NCI-H1417 treated with DMSO at 0.1 percent for 48 hours (cell line): Measurements from ENCODE around the gene MIB1.
"Not testable (repeated sequence)": the region's sequence is repeated elsewhere in the genome, so short reads cannot be mapped to it uniquely, and the experiment has no call there.

ENCODE experiments used
- DNase-seq: peaks from one replicate; lab custom pipeline; 2025; lab: John Stamatoyannopoulos, UW

Gene MIB1

GRCh38 chr18:21740538-21741311, at the start of gene MIB1:
MIB1 (plus strand) TSS chr18:21740792; CDS start chr18:21741584, 792 bp downstream.
- DNase-seq = peak; percentile 93

- no peak for DNase-seq
These were observed 47.3 kb upstream of the MIB1 start for GRCh38 chr18:21693322-21693721.

DNA sequence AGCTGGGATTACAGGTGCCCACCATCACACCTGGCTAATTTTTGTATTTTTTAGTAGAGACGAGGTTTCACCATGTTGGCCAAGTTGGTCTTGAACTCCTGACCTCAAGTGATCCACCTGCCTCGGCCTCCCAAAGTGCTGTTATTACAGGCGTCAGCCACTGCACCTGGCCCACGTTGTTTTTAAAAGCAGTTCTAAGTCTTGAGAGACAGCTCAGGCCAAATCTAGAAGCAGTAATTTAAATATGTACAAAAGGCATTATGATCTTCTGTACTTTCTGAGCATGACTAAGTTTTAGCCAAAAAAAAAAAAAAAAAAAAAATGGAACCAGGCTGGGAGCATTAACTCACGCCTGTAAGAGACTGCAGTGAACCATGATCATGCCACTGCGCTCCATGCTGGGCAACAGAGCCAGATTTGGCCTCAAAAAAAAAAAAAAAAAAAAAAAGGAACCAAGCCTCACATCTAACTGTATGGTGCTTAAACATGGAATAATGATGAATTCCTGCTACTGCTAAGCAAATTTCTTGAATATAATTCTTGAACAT, 40.0 kb upstream of the MIB1 start:
- no peak for DNase-seq

DNA sequence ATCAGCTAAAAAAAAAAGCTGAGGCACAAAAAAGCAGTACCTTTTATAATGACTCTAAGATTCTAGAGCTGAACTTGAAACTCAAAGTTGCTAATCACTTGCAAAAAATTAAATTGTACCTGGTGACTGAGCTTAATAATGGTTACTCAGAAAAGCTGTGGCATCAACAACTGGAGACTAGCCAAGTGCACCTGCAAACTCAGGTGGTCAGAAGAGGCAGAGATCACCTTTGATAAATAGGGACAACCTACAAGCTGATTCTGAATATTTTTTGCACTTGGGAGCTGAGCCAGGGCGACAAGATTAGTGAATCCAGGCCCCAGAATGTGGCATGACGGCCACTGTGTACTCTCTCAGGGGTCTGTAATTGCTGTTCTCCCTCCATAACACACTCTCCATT, 39.0 kb upstream of the MIB1 start:
- no peak for DNase-seq

DNA sequence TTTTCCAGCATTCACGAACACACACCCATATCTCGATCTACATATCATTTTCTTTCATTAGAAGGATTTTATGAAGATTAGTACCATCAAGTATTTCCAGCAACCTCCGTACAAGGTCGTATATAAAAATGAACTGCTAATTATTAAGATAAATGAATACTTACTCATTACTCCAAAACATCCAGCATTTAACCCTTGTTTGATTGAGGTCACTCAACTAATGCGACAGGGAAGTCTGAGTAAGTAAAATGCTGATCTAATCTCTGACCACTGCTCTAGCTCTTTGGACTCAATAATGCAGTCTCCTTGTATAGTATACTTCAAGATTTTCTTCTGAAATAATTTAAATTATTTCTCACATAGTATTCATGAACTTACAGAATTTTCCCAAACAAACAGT, 38.0 kb upstream of the MIB1 start:
- no peak for DNase-seq

- DNase-seq = no peak
These were observed 37.3 kb upstream of the MIB1 start for GRCh38 chr18:21703241-21703820.

DNA sequence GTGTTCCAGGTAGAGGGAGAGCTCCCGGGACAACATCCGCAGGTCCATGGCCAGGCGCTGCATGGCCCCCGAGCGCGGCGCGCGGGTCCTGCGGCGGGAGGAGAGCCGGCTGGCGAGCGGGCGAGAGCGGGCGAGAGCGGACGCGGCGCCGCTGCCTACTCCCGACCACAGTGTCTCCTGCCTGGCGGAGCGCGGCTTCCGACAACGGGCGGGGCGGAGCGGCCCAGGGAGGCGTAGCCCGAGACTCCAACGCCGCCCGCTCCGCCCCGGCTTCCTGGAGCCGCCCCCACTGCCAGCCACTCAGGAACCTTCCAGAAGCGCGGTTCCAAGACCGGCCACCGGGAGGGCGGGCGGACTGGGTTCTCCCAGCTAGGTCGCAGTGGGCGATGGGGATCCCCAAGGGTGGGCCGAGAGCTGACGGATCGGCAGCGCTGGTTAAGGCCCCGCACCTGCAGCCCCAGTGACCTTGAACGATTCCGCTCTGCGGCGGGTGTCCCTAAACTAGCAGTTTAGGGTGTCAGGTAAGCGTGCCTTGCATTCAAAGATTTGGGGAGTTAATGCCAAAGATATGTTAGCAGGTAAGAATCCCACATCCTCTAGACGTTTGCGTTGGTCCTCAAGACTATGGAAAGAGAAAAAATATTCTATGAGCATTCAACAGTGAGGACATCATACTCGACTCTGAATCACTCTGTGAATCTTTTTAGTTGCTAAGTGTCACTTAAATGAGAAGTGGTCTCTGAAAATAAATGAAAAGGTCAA, 35.8 kb upstream of the MIB1 start, which contains the start of gene ABHD3:
Gene ABHD3, minus strand, starts transcription at position 172 of the 762 bp plus-strand sequence. Its CDS starts 109 bp downstream, at position 63.
- DNase-seq = peak; percentile 55

DNA sequence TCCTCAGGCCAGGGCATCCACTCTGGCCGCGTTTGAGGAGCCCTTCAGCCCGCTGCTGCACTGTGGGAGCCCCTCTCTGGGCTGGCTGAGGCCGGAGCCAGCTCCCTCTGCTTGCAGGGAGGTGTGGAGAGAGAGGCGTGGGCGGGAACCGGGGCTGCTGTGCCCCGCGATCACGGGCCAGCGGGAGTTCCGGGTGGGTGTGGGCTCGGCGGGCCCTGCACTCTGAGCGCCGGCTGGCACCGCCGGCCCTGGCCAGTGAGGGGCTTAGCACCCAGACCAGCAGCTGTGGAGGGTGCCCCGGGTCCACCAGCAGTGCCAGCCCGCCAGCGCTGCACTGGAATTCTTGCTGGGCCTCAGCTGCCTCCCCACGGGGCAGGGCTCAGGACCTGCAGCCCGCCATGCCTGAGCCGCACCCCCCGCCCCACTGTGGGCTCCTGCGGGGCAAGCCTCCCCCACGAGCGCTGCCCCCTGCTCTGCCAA, 34.2 kb upstream of the MIB1 start:
- no peak for DNase-seq

GRCh38 chr18:21707130-21707529, 33.5 kb upstream of the MIB1 start:
- DNase-seq = not testable (repeated sequence)

GRCh38 chr18:21714474-21714873, 26.1 kb upstream of the MIB1 start:
- DNase-seq = no peak

DNA sequence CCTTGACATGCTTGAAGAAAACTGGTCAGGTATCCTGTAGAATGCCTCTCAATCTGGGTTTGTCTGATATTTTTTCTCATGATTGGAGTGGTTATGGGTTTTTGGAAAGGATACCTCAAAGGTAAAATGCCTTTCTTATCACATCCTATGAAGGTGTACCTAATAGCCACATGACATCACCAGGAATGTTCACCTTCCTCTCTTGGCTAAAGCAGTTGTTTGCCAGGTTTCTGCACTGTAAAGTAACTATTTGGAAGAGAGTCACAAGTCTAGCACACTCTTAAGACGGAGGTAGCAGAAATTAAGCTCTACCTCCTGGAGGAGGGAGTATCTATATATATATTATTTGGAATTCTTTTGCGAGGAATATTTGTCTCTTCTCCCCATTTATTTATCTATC, 17.9 kb upstream of the MIB1 start:
- no peak for DNase-seq

GRCh38 chr18:21725201-21725600, 15.4 kb upstream of the MIB1 start:
- DNase-seq = no peak

DNA sequence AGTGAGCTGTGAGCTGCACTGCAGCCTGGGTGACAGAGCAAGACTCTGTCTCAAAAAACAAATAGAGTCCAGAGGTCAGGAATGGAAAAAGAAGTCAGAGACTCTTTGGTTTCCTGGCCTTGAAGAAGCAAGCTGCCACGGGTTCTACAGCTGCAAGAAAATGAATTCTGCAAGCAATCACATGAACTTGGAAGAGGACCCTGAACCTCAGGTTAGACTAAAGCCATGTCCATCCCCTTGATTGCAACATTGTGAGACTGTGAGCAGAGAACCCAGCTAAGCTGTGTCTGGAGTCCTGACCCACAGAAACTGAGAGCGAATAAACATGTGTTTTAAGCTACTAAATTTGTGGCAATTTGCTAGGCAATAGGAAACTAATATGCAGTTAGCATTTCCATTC, 12.9 kb upstream of the MIB1 start:
- DNase-seq = no peak

GRCh38 chr18:21733011-21733410, 7.6 kb upstream of the MIB1 start:
- DNase-seq = no peak

GRCh38 chr18:21735452-21736015, 5.1 kb upstream of the MIB1 start:
- DNase-seq = no peak

DNA sequence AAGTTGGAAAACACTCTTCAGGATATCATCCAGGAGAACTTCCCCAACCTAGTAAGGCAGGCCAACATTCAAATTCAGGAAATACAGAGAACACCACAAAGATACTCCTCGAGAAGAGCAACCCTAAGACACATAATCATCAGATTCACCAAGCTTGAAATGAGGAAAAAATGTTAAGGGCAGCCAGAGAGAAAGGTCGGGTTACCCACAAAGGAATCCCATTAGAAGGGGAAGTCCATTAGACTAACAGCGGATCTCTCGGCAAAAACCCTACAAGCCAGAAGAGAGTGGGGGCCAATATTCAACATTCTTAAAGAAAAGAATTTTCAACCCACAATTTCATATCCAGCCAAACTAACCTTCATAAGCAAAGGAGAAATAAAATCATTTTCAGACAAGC, 3.7 kb upstream of the MIB1 start:
- DNase-seq = not testable (repeated sequence)

DNA sequence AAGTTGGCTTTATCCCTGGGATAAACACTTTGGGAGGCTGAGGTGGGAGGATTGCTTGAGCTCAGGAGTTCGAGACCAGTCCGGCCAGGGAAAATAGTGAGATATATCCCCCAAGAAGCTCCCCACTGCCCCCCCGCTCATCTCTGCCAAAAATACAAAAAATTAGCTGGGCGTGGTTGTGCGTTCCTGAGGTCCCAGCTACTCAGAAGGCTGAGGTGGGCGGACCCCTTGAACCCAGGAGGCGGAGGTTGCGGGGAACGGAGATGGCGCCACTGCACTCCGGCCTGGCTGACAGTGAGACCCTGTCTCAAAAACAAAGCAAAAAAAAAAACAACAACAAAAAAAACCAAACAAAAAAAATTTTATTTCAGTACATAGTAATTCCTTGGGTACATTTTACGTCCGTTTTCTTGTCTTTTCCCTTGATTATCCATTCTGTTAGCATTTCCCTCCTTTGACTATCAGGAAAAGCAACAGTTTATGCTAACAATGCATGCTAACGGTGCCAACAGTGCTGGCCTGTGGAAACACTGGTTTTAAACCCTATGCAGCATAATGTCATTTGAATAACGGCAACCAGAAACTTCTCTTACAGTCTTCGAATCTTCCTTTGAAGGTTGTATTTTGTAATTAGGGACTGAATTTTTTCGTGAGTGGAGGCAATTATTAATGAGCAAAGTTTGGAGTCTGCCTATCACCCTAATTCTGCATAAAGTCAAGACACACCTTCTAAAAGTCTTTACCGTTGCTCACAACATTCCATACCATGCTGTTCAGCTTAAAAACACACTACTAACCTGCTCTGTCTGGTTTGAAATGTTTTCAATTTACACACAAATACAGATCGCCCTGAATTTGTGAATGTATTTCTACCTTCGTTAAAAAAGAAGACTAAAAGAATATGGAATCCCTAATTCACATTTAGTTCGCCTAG, 721 bp upstream of the MIB1 start:
- DNase-seq = no peak

DNA sequence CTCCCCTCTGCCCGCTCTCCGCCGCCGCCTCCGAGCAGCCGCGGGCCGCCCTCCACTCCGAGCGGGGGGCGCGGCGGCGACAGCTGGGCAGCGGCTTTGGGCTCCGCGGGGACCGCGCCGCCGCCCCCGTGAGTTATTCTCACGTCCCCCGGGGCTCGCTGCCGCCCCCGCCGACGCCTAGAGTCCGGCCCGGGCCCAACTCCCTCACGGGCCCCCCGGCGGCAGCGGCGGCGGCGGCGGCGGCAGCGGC, 645 bp downstream of the MIB1 start:
- no peak for DNase-seq

- no peak for DNase-seq
These were observed 1.1 kb downstream of the MIB1 start for GRCh38 chr18:21741562-21742314.

GRCh38 chr18:21742315-21742687, 1.7 kb downstream of the MIB1 start:
- DNase-seq = no peak
